Measurements from ENCODE around the gene WDR72.
"Not testable (repeated sequence)": the region's sequence is repeated elsewhere in the genome, so short reads cannot be mapped to it uniquely, and the experiment has no call there.

WDR72 gene

DNA sequence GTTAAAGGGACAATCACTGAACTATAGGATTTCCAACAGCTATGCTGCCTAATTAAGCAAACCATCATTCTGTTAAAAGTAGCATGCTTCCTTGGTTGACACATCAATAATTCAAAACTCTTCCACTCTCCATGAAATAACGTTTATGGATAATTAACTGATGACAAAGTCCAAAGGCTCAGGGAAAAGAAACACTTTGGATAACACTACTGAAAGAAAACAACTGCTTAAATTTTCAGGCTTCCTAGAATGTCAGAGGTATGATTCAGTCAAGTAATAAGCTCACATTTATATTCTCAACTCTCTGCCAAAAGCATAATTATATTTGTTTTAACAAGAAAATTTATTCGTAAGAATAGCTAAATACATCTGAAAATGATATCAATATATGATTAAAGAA, 49.6 kb downstream of the WDR72 start:
- no peak for DNase-seq (ENCODE audit: low spot score)

DNA sequence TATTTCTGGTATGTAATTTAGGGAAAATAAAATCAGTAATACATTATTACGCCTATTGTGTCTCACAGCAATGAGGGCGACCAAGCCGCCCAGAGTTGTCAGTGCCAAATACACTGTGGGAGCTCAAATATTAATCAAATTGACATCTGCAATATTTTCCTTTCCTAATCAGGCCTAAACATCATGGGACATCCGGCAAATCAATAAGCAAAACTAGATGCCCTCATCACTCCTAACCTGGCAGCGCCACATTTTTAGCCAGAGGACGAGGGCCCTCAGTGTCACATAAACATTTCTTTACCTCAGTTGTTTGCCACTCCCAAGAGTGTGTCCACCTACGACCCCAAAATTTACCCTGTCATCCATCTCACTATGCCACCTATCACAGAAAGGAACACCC, 64.1 kb downstream of the WDR72 start:
- no peak for DNase-seq (ENCODE audit: low spot score)

DNA sequence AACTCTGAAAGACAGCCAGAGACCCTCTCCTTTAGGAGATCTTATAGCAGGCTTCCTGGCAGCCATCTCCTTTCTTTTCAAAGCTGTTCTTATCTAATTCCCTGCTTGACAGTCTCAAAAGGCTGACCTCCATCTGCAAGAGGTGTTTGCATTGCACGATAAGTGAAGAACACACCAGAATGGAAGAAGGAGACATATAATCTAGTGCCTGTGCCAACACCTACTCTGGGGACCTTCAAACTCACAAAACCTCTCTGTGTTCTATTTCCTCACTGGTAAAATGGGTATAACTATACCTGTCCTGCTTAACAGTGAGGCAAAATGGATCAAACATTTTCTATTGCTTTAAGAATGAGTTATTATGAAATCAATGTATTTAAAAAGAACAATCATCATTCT, 65.0 kb downstream of the WDR72 start:
- no peak for DNase-seq (ENCODE audit: low spot score)

DNA sequence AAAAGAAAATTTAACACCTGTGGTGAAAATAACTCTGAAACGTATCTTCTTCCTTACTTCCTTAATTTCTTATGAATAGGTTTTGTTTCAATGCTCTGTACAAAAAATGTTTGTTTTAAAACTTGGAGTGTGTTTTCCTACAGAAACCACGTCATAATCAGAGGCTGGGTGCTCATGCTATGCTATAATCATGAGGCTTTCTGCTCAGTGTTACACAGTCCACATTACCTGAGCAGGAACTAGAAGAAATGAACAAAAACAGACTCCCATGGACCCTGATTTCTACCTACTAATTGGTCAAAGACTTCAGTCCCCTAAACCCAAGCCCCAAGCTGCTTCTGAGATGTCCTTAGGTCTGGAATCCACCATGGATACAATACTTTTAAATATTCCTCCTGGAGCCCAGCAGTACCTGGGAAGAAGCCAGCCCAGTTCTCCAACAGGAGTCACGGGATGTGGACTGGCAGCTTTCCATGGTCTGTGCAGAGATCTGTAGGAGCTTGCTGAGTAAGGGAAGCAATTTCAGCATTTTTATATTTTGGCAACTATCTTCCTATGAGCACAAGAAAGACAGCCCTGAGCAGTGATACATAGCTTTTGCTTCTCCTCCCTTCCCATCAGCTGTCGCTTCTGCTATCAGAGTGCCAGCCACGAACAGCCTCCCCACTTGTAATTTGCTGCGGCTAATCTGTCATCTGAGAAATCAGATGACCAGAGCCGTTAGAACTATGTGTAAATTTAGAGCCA, 65.6 kb downstream of the WDR72 start:
- no peak for DNase-seq (ENCODE audit: low spot score)

DNA sequence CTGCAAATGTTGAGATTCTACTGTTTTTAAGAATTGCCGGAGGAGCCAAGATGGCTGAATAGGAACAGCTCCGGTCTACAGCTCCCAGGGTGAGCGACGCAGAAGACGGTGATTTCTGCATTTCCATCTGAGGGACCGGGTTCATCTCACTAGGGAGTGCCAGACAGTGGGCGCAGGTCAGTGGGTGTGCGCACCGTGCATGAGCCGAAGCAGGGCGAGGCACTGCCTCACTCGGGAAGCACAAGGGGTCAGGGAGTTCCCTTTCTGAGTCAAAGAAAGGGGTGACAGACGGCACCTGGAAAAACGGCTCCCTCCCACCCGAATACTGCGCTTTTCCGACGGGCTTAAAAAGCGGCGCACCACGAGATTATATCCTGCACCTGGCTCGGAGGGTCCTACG, 75.3 kb downstream of the WDR72 start:
- DNase-seq (ENCODE audit: low spot score), result not testable (repeated sequence)

DNA sequence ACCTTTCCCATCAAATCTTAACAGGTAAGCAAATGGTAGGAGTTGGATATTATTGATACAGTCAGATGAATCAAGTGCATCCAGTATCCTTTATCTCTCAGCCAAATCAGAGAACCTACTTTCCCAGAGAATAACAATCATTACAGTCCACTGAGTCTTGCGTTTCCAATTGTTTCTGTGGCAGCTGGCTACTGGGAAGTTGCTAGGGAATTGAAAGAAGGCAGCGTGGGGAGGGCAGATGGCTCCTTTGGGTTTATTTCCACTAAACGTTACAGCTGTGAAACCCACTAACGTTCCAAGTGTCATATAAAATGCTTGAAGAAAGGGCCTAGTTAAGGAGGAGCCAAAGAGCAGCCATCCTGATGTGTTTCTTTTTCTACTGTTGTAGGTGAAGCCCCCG, 78.4 kb downstream of the WDR72 start:
- DNase-seq (ENCODE audit: low spot score), result no peak

DNA sequence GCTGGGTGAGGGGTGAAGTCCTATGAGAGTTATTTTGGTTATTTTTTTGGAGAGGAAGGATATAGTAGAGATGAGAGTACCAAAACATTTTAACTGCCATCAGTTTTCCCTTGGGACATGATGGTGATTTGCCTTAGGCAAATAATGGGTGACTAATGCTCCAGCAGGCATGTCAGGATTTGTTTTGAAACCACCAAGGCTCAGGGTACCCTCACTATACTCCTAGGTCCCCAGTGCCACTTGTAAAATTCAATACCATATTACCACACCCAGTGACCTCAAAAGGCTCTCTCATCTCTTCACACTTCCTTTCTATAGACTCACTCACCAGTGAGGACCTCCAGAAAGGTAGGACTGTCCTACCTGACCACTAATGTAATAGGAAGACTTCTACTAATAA, 83.6 kb downstream of the WDR72 start:
- DNase-seq (ENCODE audit: low spot score), result no peak

DNA sequence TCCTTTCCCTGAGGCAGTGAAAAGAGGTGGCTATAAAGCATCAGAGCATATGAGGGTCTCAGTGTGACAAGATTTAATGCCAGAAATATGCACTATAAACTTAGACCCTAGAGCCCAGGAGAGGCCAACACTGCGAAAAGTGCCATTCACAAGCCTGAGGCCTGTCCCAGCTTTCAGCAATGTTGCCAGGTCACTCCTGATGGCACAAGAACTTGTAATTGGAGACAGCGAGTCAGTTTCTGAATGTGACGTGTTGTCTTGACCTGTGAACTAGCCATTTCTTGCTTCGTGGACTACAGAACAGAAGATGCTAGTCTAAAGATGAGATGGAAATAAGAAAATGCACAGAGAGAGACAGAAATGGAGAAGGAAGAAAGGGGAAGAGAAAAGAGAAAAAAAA, 87.9 kb downstream of the WDR72 start:
- DNase-seq (ENCODE audit: low spot score), result no peak

DNA sequence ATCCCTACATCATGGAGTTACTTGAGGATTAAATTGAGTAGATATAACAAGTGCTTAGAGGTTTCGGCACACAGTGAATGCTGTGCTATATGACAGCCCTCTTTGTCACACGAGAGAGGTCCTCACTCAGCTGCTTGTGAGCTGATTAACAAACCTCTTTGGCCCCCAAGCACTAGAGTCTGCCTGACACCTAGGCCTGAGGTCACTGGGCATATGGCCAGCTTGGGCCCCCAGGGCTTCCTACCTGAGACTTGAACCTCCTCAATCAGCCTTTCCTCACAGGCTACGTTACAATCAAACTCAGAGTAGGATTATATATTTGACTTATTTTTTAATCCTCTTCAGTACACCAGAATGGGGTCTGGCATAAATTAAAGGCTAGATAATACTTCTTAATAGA, 88.8 kb downstream of the WDR72 start:
- no peak for DNase-seq (ENCODE audit: low spot score)

DNA sequence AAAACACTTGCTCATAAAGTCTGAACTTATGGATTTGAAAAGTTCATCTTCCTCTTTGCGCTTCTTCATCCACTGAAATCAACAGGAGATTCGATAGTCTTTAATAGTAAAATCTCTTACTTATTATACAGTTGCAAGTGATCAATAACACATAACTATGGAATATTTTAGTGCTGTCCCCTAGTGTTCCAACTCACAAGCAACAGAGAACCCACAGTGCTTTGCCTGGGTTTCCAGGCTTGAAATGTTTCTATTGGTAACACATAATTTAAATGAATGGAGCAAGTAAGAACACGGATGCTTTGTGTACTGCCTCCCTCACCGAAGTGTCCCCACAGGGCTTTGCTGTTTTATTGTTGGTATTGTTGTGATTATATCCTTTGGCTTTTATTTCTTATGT, 93.5 kb downstream of the WDR72 start:
- no peak for DNase-seq (ENCODE audit: low spot score)

DNA sequence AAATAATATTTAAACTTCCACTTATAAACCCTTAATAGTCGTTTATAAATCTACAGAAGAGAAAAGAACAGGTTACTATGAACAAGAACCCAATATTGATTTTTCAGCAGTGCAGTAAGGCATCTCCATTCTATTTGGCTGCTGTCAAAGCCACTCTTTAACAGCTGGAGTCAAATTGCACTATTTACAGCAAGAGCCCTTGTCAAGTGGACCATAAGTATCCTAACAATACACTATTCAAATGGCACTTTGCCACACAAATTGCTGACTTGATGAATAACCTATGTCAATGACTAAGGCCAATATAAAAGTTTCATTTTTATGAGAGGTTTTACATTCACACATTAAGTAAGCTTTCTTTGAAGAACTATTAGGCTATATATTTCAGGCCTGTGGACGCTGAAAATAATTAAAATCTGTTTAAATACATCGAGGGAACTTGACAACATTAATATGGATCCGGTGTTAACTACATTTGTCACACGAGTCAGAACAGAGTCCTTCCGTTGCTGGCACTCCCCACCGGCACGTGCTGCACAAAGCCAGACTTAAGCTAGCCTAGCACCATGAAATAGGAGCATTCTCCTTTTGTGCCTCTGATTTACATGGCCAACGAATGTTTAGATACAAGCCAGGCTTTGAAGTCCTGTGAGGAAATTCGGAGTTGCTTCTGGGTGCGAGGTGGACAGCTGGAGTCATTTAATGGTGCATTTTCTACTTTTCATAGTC, 100.5 kb downstream of the WDR72 start:
- DNase-seq (ENCODE audit: low spot score), result no peak

DNA sequence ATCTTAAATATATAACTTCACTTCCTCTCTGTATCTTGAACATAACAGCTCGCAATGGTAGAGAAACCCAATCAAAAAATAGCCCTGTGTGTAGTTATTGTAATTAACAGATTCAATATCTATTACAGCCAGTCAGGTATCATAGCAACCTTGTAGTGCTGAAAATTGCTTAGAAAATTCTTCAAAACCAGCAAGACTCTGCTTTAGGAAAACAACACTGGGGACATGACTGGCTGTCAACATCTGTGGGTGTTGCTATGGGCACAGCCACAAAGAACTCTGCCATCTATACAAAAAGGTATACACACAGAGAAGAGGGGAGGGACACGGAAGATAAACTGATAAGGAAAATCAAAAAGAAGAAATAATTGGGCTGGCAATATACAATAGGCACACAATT, 101.2 kb downstream of the WDR72 start:
- no peak for DNase-seq (ENCODE audit: low spot score)

DNA sequence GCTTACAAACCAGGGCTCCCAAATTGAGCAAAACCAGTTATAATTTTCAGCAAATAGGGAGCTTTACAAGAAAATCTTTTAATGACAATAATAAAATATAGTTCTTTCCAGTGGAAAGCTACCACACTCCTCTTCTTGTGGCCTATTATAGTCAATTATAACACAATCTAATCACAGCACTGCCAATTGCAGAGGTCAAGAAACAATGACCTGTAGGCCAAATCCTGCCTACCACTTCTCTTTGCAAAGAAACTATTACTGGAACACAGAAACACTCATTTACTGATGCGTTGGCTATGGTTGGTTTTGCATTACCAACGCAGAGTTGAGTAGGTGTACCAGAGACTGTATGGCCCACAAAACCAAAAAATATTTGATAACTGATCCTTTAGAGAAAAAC, 110.5 kb downstream of the WDR72 start:
- DNase-seq (ENCODE audit: low spot score), result no peak

DNA sequence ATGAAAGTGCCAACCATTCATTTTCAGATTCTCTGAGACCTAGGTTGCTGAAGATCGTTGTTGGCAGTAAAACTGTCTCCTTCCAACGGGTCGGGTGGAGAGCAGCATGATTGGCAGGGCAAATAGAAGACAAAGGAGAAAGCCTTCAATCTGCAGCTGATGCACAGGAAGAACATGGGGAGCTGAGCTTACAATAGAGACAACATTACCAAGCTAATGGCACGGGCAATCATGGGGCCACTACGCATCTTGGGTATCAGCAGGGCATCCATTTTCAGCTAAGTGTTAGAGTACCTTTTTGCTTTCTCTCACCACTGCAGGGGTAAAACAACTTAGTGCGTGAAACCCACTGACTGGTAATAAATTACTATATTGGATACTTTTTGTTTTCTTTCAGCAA, 114.8 kb downstream of the WDR72 start:
- no peak for DNase-seq (ENCODE audit: low spot score)

DNA sequence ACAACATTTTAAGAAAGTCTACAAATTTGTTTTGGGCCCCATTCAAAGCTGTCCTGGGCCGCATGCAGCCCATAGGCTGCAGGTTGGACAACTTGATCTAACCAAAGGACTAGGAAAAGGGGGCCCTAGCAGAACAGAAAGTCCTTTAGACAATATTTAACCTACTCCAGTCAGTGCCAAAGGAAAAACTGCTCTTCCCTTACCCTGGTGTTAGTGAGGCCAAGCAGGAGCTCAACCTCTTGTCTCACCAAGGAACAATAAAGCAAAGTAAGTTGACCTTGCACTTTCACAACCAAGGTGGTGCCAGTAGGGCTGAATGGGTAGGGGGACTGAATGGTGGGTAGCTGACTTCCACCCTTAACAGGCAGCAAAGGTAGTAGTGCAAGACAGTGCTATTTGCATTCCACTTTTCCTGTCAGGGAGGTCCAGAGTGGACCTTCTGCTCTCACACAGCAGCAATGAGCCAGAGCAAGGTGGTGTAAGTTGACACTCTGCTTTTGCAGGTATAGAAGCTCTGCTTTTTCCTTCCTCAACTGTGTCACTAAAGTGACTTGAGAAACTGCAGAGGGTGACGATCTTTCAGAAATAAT, 124.9 kb downstream of the WDR72 start:
- no peak for DNase-seq (ENCODE audit: low spot score)

DNA sequence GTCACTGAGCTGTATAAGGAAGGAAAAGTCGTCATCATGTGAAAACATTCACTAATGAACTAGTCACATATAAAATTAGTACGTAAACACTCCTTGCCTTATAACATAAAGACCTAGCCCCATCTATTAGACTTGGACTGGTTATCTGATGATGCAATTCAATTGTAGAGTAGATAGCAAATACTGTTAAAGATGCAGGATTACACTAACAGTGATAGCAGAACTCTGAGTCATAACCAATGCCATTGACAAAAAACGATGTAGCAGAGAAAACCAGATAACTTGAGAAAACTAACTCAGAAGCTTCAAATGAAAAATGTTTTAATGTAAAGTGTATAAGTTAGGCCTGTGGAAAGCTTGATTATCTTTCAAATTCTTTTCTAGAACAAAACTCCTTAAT, 132.2 kb downstream of the WDR72 start:
- no peak for DNase-seq (ENCODE audit: low spot score)

DNA sequence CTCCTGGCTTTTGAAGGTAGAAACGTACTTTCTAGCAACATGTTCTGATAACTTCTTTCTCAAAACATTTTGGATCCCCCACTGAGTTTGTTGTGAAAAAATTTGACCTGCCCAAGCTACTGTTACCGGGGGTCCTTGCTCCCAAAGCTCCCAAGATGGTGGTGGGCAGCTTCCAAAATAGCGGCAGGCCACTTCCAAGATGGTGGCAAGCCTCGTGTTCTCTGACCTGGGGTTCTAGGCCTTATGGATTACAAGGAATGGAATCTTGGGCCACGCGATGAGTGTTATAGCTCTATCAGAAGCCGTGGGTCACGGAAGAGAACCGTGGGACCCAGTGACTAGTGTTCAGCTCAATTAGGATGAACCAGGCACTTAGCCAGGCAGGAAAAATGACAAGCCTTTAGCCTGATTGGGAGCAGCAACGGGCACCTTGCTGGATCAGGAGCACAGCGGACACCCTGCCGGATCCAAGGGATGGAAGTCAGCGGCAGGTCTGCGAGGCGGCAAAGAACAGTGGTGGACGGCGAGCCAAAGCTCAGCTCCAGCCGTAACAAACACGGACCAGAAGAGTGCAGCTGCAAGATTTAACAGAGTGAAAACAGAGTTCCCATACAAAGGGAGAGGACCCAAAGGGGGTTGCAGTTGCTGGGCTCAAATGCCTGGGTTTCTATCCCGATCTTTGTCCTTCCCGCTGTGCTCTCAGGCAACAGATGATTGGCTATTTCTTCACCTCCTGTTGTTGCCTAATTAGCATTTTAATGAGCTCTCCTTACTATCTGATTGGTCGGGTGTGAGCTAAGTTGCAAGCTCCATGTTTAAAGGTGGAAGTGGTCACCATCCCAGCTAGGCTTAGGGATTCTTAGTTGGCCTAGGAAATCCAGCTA, 133.3 kb downstream of the WDR72 start:
- no peak for DNase-seq (ENCODE audit: low spot score)

DNA sequence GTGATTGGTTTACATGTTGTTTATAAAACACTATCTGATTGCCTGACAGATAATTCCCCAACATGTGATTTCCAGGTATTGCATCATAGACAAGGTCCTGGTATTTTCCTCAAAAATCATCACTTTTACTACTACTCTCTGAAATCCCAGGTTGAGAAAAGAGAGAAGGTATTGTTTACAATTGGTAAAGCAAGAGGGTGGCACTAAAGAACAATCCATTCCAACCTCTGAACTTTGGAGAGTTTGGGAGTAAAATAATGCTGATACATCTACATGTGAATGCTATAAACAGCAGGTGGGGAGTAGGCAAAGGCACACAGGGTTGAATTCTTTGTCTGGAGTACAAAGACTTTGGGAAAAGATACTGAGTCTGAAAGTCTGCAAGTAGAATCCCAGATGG, 134.2 kb downstream of the WDR72 start:
- DNase-seq (ENCODE audit: low spot score), result no peak

DNA sequence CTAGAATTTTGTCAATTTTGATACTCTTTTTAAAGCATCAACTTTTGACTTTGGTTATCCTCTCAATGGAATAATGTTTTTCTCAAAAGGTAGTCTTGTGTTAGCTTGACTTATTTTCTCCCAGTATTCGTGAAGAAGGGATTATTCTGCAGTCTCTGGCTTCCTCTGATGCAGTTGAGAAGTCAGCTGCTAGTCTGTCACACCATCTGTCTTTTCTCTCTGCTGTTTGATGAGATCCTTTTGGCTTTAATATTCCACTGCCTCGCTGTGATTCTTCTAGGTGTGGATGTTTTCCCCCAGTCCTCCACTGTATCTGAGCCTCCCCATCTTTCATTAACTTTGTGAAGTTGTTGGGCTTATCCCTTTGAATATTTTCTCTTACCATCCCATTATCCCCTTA, 141.0 kb downstream of the WDR72 start:
- DNase-seq (ENCODE audit: low spot score), result no peak

DNA sequence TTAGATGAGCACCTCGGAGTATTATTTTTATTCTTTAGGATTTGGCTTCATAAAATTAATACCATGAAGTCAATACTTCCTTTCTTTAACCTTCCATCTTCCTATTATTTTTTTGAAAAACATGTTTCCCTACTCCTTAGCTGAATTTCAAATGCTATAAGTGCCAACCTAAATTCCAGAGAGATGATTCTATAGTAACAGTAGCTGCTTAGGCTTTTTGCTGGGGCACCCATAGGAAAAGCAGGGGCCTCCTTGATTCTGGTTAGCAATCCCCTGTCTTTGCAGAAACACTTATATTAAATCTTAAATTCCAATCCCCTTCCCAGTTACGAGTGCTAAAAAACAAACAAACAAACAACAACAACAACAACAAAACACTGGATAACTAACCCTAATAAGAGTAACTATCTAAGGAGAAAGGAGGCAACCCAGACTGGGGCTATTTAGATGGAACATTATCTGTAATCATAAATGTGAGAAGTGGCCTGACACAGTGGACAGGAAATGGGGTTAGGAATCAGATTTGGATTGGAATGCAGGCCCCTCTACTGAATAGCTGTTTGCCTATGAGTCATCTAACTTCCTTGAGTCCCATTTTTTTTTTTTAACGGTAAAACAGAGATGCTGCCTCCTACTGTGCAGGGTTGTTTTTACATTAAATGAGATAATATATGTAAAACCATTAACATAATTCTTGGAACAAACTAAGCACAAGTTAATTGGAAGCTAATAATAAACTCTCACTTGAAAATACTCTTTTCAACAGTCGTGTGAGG, 148.1 kb downstream of the WDR72 start:
- DNase-seq (ENCODE audit: low spot score), result no peak

DNA sequence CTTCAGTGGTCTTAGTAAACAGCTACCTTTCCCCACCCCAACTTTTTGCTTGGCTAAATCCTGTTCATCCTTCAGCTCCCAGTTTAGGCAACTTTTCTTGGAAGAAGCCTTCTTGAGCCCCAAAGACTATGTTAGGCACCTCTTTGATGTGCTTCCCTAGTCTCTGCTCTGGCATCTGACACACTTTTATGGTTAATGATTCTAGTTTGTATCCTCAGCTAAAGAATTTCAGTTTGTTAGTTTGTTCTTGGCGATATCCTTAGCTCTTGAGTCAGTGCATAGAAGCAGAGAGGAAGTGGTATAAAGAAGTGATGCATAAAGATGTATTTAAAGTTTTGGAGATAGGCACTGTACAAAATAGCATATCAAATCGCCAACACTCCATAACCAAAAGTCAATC, 168.4 kb downstream of the WDR72 start:
- DNase-seq (ENCODE audit: low spot score), result no peak

DNA sequence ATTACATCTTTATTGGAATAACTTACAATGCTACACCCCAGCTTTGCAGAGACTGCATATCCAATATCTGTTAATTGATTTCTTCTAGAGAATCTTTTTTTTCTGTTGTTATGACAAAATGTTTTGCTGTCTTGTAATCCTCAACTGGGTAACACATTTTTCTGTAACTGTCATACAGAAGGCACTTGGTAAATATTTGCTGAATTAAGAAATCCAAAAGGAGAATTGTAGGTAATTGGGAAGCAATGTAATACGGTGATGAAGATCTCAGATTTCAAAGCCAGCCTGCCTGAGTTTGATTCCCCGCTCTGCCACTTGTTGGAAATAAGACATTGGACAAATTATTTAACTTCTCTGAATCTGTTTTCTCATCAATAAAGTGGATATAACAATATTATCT, 169.1 kb downstream of the WDR72 start:
- DNase-seq (ENCODE audit: low spot score), result no peak
